ENCODE data around the gene PRMT7. TPM values are rescaled to one million over a fixed set of nuclear protein-coding genes. Genes with fewer than 3 reads are reported as not detected.

PRMT7 gene
- polyA plus RNA-seq, 3 donors = 15.0 to 41.1 (median 15.2) TPM

DNA sequence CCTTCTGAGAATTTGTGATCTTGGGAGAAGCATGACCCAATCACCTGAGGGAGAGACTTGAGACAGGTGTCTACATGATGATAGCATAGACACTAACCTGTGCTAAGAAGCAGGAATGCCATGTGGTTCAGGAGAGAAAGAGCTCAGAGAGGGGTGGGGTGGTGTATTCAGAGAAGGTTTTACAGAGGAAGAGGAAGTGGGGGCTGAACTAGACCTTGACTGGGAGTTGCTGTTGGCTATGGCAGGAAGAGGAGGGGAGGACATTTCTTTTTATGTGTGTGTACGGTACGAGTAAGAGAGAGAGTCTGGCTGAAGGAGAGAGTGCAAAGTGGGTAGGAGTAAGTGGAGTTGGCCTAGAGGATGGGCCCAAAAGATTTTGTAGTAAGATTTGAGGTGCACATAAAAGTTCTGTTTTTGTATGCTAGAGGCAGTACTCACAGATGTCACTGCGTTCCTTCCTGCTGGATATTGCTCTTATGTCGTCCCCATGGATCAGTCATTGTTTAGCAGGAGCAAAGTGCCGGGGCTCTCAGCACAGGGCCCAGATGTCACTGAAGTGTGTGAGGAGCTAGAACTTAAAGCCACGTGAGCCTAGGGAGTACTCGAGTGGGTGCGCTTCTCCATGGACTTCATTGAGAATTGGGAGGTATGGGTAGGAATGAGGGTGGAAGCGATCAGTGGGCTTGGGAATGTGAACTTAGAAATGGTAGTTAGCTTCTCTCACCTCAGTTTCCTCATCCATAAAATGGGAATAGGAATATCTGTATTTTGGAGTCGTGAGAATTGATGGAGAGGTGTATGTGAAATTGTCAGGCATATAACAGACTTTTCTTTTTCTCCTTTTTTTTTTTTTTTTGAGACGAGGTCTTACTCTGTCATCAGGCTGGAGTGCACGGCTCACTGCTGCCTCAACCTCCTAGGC, 24.4 kb upstream of the PRMT7 start:
- H3K9ac ChIP-seq (ENCODE audit: insufficient read depth, low read length, poor library complexity, severe bottlenecking) = no peak overlapping the region
- no peaks in the 10 kb centered on the region for H4K20me1 ChIP-seq (ENCODE audit: insufficient read depth, low read length)
- Mint-ChIP-seq H3K27ac (peak overlapping the region; percentile 73 to 99 (median 86)), H3K4me3 (peak overlapping the region; percentile 66 to 87), H3K27me3 (ENCODE audit: low read depth in 3 of 3) (no peaks in the 10 kb centered on the region), H3K9me3 (peaks cover 0 to 2% (median 0%) of the 10 kb centered on the region in 7 donors), H3K36me3 (peaks cover 49% of the 10 kb centered on the region in 2 donors), H3K4me1 (peaks cover 79% of the 10 kb centered on the region)
- no peaks in the 10 kb centered on the region for H3K9me3 ChIP-seq (replicated peaks in 1 of 2; ENCODE audit: control insufficient read depth in 1 of 2, insufficient read depth in 1 of 2, low read length in 2 of 2)
- H3K4me3 ChIP-seq (replicated peaks in 1 of 3; ENCODE audit: low read depth in 2 of 3, low read length in 3 of 3) = peak overlapping the region in 1 of 3 experiments; percentile 64
- intact Hi-C loops (cut with micrococcal nuclease) = no loop called here
- peaks cover 37% of the 10 kb centered on the region for H3K79me2 ChIP-seq (ENCODE audit: insufficient read depth, low read length)
- DNase-seq = peak; percentile 27 to 57 (median 38)
- WGBS (ENCODE audit: insufficient coverage) = 16% methylated on average over 6 of the region's 12 CpGs
- H3K4me1 ChIP-seq (ENCODE audit: control insufficient read depth in 1 of 2, insufficient read depth in 2 of 2, low read length in 2 of 2) = peaks cover 75 to 79% of the 10 kb centered on the region in 2 donors
- peak overlapping the region; percentile 55 for H2AFZ ChIP-seq (ENCODE audit: insufficient read depth, low read depth, low read length, poor library complexity, severe bottlenecking)
- H3K27ac ChIP-seq (ENCODE audit: low read depth in 1 of 2, low read length in 2 of 2) = peak overlapping the region; percentile 67 to 79
- peaks cover 12 to 45% of the 10 kb centered on the region in 2 donors for H3K36me3 ChIP-seq (replicated peaks in 1 of 2; ENCODE audit: control insufficient read depth in 1 of 2, insufficient read depth in 2 of 2, low read length in 2 of 2)
- peak overlapping the region; percentile 68 for H3K4me2 ChIP-seq (replicated peaks; ENCODE audit: extremely low read depth, low read length, poor library complexity, severe bottlenecking)
- no peaks in the 10 kb centered on the region for H3K27me3 ChIP-seq (ENCODE audit: control insufficient read depth in 2 of 2, insufficient read depth in 2 of 2, low read length in 2 of 2)
- no peak for TF ChIP-seq CTCF (IDR thresholded peaks at IDR 0.05)

DNA sequence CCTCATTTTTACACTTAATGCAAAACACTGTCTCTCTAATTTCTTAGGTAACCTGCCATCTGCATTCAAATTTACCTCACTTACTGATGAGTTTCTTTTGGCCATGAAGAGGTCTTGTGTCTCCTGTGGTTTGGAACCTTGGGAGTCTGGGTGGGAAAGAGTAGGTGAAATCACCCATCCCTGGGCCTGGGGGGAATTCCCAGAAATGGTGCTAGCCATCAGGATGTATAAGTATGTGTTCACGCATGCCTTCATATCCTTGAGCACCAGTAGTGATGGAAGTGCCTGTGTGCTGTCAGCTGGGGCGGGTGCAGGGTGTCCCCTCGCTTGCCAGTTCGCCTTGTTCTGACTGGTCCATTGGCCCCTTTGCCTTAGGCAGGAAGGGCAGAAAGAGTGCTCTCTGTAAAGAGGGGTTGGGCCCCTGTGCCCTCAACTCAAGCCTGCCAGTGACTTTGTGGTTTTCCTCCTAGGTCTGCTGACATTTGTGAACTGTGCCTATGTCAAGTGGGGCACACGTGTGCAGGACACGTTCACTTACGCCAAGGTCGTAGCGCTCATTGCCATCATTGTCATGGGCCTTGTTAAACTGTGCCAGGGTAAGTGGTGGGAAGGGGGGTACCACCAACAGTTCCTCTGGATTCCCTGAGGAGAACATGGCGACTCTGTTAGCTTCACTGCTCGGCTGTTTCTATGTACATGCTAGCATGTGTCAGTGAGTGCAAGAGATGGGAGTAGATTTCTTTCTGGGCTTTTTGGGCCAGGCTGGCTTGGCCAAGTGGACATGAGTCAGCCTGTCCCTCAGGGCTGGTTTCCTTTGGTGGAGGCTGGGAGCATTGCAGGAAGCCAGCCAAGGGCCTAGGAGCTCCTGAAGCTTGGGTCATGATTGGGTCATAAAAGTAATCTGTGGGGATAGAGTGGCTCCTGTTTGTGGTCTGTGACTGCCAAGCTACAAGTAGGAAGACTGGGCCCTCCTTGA, 23.3 kb upstream of the PRMT7 start:
- Histone ChIP-seq H3K27ac (ENCODE audit: low read depth in 1 of 2, low read length in 2 of 2) (peak overlapping the region; percentile 6 to 48), H3K9ac (ENCODE audit: insufficient read depth, low read length, poor library complexity, severe bottlenecking) (no peak overlapping the region), H3K4me2 (replicated peaks; ENCODE audit: extremely low read depth, low read length, poor library complexity, severe bottlenecking) (no peak overlapping the region), H3K36me3 (replicated peaks in 1 of 2; ENCODE audit: control insufficient read depth in 1 of 2, insufficient read depth in 2 of 2, low read length in 2 of 2) (peaks cover 21 to 48% of the 10 kb centered on the region in 2 donors), H2AFZ (ENCODE audit: insufficient read depth, low read depth, low read length, poor library complexity, severe bottlenecking) (no peak overlapping the region), H3K79me2 (ENCODE audit: insufficient read depth, low read length) (peaks cover 30% of the 10 kb centered on the region), H3K4me3 (replicated peaks in 1 of 3; ENCODE audit: low read depth in 2 of 3, low read length in 3 of 3) (no peak overlapping the region), H3K9me3 (replicated peaks in 1 of 2; ENCODE audit: control insufficient read depth in 1 of 2, insufficient read depth in 1 of 2, low read length in 2 of 2) (no peaks in the 10 kb centered on the region), H4K20me1 (ENCODE audit: insufficient read depth, low read length) (no peaks in the 10 kb centered on the region), H3K4me1 (ENCODE audit: control insufficient read depth in 1 of 2, insufficient read depth in 2 of 2, low read length in 2 of 2) (peaks cover 73 to 74% of the 10 kb centered on the region in 2 donors), H3K27me3 (ENCODE audit: control insufficient read depth in 2 of 2, insufficient read depth in 2 of 2, low read length in 2 of 2) (no peaks in the 10 kb centered on the region)
- H3K4me3 Mint-ChIP-seq = peak overlapping the region in 1 of 2 donors; percentile 52
- peaks cover 48 to 49% of the 10 kb centered on the region in 2 donors for H3K36me3 Mint-ChIP-seq
- H3K4me1 Mint-ChIP-seq = peaks cover 78% of the 10 kb centered on the region
- H3K27me3 Mint-ChIP-seq (ENCODE audit: low read depth in 3 of 3) = no peaks in the 10 kb centered on the region
- H3K9me3 Mint-ChIP-seq = peaks cover 0 to 2% (median 0%) of the 10 kb centered on the region in 7 donors
- peak overlapping the region; percentile 13 to 86 (median 78) for H3K27ac Mint-ChIP-seq
- intact Hi-C loops (cut with micrococcal nuclease) = no loop called here
- TF ChIP-seq CTCF (IDR thresholded peaks at IDR 0.05) = no peak
- WGBS (ENCODE audit: insufficient coverage) = 47% methylated on average over 11 of the region's 11 CpGs
- DNase-seq = peak; percentile 15 to 34 (median 26)

Measured in CD14-positive monocyte (primary cell).